ENCODE measurements around the gene DENND1C.

Gene DENND1C

DNA sequence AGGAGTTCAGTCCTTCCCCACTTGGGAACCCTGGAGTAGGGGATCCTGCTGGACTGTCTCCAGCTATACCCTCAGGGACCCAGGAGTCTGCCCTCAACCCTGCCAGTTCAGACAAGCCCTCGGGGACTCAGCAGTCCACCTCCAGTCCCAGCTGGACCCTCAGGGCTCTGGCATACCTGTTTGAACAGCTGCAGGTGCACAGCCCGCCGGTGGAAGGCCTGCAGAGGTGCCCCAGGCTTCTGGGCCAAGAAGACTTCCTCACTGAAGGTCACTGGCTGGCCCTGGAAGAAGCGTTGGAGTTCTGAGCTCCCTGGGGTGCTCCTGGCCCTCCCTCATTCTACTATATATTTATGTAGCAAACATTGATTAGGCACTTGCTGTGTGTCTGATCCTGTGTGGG, 8.9 kb downstream of the DENND1C start:
- TF ChIP-seq SIN3A (IDR thresholded peaks at IDR 0.05; ENCODE audit: borderline replicate concordance, insufficient read depth, low read length): no peak
- TF ChIP-seq, protein P1, sequence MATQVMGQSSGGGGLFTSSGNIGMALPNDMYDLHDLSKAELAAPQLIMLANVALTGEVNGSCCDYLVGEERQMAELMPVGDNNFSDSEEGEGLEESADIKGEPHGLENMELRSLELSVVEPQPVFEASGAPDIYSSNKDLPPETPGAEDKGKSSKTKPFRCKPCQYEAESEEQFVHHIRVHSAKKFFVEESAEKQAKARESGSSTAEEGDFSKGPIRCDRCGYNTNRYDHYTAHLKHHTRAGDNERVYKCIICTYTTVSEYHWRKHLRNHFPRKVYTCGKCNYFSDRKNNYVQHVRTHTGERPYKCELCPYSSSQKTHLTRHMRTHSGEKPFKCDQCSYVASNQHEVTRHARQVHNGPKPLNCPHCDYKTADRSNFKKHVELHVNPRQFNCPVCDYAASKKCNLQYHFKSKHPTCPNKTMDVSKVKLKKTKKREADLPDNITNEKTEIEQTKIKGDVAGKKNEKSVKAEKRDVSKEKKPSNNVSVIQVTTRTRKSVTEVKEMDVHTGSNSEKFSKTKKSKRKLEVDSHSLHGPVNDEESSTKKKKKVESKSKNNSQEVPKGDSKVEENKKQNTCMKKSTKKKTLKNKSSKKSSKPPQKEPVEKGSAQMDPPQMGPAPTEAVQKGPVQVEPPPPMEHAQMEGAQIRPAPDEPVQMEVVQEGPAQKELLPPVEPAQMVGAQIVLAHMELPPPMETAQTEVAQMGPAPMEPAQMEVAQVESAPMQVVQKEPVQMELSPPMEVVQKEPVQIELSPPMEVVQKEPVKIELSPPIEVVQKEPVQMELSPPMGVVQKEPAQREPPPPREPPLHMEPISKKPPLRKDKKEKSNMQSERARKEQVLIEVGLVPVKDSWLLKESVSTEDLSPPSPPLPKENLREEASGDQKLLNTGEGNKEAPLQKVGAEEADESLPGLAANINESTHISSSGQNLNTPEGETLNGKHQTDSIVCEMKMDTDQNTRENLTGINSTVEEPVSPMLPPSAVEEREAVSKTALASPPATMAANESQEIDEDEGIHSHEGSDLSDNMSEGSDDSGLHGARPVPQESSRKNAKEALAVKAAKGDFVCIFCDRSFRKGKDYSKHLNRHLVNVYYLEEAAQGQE (IDR thresholded peaks at IDR 0.05; ENCODE audit: insufficient read depth in 1 of 2, low read depth in 2 of 2, low read length in 2 of 2): no peak
- TF ChIP-seq TAF1 (IDR thresholded peaks at IDR 0.05; ENCODE audit: borderline replicate concordance, insufficient read depth, low read length): no peak
- no peak for TF ChIP-seq FOXP2 (optimal IDR thresholded peaks at IDR 0.05; ENCODE audit: borderline replicate concordance, extremely low read depth, extremely low read length, insufficient read depth)
- TF ChIP-seq POLR2AphosphoS5 (IDR thresholded peaks at IDR 0.05; ENCODE audit: low read depth, low read length): no peak

DNA sequence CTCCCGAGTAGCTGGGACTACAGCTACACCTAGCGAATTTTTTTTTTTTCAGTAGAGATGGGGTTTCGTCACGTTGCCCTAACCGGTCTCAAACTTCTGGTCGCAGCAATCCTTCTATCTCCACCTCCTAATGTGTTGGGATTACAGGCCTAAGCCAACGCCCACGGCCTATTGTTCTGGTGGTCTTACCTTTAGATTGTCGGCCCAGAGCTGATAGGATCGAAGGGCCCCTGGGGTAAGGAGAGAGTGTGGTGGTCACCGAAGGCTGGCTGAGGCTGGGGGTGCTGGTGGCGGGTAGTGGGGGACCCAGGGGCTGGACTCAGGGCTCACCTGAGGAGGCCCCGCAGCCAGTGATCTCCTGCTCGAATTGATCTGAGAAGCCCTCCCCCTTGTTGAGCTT, 10.5 kb downstream of the DENND1C start:
- no peak for TF ChIP-seq FOXP2 (optimal IDR thresholded peaks at IDR 0.05; ENCODE audit: borderline replicate concordance, extremely low read depth, extremely low read length, insufficient read depth)
- no peak for TF ChIP-seq POLR2AphosphoS5 (IDR thresholded peaks at IDR 0.05; ENCODE audit: low read depth, low read length)
- TF ChIP-seq, protein P1 (IDR thresholded peaks at IDR 0.05; ENCODE audit: insufficient read depth in 1 of 2, low read depth in 2 of 2, low read length in 2 of 2): no peak
- TF ChIP-seq TAF1 (IDR thresholded peaks at IDR 0.05; ENCODE audit: borderline replicate concordance, insufficient read depth, low read length): no peak
- no peak for TF ChIP-seq SIN3A (IDR thresholded peaks at IDR 0.05; ENCODE audit: borderline replicate concordance, insufficient read depth, low read length)

DNA sequence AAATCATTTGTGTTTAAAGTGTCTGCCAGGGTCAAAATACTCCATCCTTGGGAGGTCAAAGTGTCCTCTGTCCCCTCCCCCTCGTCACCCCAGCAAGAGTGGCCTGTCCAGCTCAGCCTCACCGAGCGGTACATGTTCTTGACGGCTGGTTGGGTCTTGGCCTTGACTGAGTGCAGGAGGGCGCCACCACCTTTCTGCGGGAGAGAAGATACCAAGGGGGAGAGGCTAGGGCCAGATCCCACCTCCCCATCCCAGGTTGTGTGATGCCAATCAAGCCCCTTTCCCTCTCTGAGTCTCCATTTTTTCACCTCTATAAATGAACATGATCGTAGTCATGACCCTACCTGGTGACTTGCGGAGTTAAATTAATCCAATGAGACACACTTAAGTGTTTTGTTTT, 11.4 kb downstream of the DENND1C start:
- TF ChIP-seq POLR2AphosphoS5 (IDR thresholded peaks at IDR 0.05; ENCODE audit: low read depth, low read length) (no peak), FOXP2 (optimal IDR thresholded peaks at IDR 0.05; ENCODE audit: borderline replicate concordance, extremely low read depth, extremely low read length, insufficient read depth) (no peak), SIN3A (IDR thresholded peaks at IDR 0.05; ENCODE audit: borderline replicate concordance, insufficient read depth, low read length) (no peak), TAF1 (IDR thresholded peaks at IDR 0.05; ENCODE audit: borderline replicate concordance, insufficient read depth, low read length) (no peak)
- TF ChIP-seq, protein P1 (IDR thresholded peaks at IDR 0.05; ENCODE audit: insufficient read depth in 1 of 2, low read depth in 2 of 2, low read length in 2 of 2): no peak

DNA sequence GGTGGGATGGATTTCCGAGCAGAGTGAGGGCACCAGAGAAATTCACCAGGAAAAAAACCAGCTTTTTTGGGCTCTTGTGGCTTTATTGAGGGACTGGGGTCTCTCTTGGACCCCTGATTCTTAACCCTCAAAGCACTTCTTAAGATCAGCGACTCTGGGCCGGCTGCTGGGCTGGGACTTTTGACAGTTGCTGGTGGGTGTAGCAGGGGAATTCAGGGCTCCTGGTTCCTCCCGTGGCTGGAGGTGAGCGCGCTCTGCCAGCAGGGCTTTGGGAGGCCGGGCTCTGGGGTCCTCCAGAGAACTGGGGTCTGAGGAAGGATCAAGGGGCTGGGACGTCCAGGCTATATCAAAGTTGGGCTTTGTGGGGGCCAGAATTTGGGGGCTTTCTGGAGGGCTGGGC, 14.2 kb downstream of the DENND1C start:
- no peak for TF ChIP-seq POLR2AphosphoS5 (IDR thresholded peaks at IDR 0.05; ENCODE audit: low read depth, low read length)
- TF ChIP-seq, protein P1 (IDR thresholded peaks at IDR 0.05; ENCODE audit: insufficient read depth in 1 of 2, low read depth in 2 of 2, low read length in 2 of 2): no peak

DNA sequence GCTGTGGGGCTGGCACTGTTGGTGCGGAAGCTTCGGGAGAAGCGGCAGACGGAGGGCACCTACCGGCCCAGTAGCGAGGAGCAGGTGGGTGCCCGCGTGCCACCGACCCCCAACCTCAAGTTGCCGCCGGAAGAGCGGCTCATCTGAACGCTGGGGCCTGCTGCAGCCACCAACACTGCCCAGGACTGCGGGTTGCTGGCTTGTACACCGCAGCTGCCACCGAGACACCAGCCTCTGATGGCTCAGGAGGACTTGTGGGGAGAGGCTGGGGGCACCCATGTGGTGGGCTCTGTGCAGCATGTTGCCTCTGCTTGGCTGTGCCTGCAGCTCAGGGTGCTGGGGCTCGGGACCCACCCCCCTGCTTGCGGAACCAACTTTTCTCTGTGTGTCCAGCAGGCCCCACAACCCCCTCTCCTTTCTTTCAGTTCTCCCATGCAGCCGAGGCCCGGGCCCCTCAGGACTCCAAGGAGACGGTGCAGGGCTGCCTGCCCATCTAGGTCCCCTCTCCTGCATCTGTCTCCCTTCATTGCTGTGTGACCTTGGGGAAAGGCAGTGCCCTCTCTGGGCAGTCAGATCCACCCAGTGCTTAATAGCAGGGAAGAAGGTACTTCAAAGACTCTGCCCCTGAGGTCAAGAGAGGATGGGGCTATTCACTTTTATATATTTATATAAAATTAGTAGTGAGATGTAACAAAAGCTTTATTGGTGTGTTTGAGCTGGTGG, 14.9 kb downstream of the DENND1C start:
- TF ChIP-seq SIN3A (IDR thresholded peaks at IDR 0.05; ENCODE audit: borderline replicate concordance, insufficient read depth, low read length): no peak
- no peak for TF ChIP-seq TAF1 (IDR thresholded peaks at IDR 0.05; ENCODE audit: borderline replicate concordance, insufficient read depth, low read length)
- TF ChIP-seq, protein P1 (IDR thresholded peaks at IDR 0.05; ENCODE audit: insufficient read depth in 1 of 2, low read depth in 2 of 2, low read length in 2 of 2): no peak
- no peak for TF ChIP-seq FOXP2 (optimal IDR thresholded peaks at IDR 0.05; ENCODE audit: borderline replicate concordance, extremely low read depth, extremely low read length, insufficient read depth)
- TF ChIP-seq POLR2AphosphoS5 (IDR thresholded peaks at IDR 0.05; ENCODE audit: low read depth, low read length): no peak
